ENCODE results near the gene BSN.

BSN gene

GRCh38 chr3:49529567-49529966, 24.7 kb upstream of the BSN start:
- no peak overlapping the region for H3K27ac ChIP-seq
- TF ChIP-seq ZFX (IDR thresholded peaks at IDR 0.05; ENCODE audit: borderline replicate concordance) = no peak

- no peak overlapping the region for H3K27ac ChIP-seq
- TF ChIP-seq ZFX (IDR thresholded peaks at IDR 0.05; ENCODE audit: borderline replicate concordance) = no peak
- TF ChIP-seq CTCF (IDR thresholded peaks at IDR 0.05) = no peak
Observed at GRCh38 chr3:49530231-49530630, 24.0 kb upstream of the BSN start.

GRCh38 chr3:49530701-49531100, 23.6 kb upstream of the BSN start:
- H3K27ac ChIP-seq = no peak overlapping the region
- no peak for TF ChIP-seq CTCF (IDR thresholded peaks at IDR 0.05)
- TF ChIP-seq ZFX (IDR thresholded peaks at IDR 0.05; ENCODE audit: borderline replicate concordance) = no peak

- TF ChIP-seq ZFX (IDR thresholded peaks at IDR 0.05; ENCODE audit: borderline replicate concordance) = no peak
- no peak for TF ChIP-seq CTCF (IDR thresholded peaks at IDR 0.05)
- no peak overlapping the region for H3K27ac ChIP-seq
Observed at GRCh38 chr3:49531218-49531617, 23.1 kb upstream of the BSN start.

- TF ChIP-seq CTCF (IDR thresholded peaks at IDR 0.05) = no peak
- TF ChIP-seq ZFX (IDR thresholded peaks at IDR 0.05; ENCODE audit: borderline replicate concordance) = no peak
- no peak overlapping the region for H3K27ac ChIP-seq
Observed at GRCh38 chr3:49531715-49532114, 22.6 kb upstream of the BSN start.

GRCh38 chr3:49533031-49533430, 21.2 kb upstream of the BSN start:
- H3K27ac ChIP-seq = no peak overlapping the region
- TF ChIP-seq ZFX (IDR thresholded peaks at IDR 0.05; ENCODE audit: borderline replicate concordance) (no peak), CTCF (IDR thresholded peaks at IDR 0.05) (no peak)

GRCh38 chr3:49533786-49534519, 20.3 kb upstream of the BSN start:
- TF ChIP-seq ZFX (IDR thresholded peaks at IDR 0.05; ENCODE audit: borderline replicate concordance) = no peak
- no peak for TF ChIP-seq CTCF (IDR thresholded peaks at IDR 0.05)
- H3K27ac ChIP-seq = no peak overlapping the region

All from 22Rv1 (cell line).